ENCODE data around the gene IQCM. TPM values are rescaled to one million over a fixed set of nuclear protein-coding genes. Genes with fewer than 3 reads are reported as not detected.

IQCM gene
- total RNA-seq, 1 experiment from 2014 or later: not detected

- H3K36me3 ChIP-seq (ENCODE audit: control insufficient read depth, insufficient read depth, low read length): no peaks in the 10 kb centered on the region
- 0 out of 2 replicates have a peak, but pooled peaks cover 5% of the 10 kb centered on the region for H3K9me3 ChIP-seq
- intact Hi-C loops (cut with micrococcal nuclease; ENCODE audit: unreplicated experiment): no loop called here
- Mint-ChIP-seq H3K27me3 (ENCODE audit: insufficient read depth, unreplicated experiment) (peaks cover 3% of the 10 kb centered on the region), H3K4me3 (ENCODE audit: unreplicated experiment) (no peak overlapping the region), H3K36me3 (ENCODE audit: insufficient read depth, unreplicated experiment) (no peaks in the 10 kb centered on the region), H3K4me1 (ENCODE audit: low read depth, unreplicated experiment) (no peaks in the 10 kb centered on the region), H3K9me3 (ENCODE audit: unreplicated experiment) (no peaks in the 10 kb centered on the region), H3K27ac (ENCODE audit: unreplicated experiment) (no peak overlapping the region)
- ChIA-PET POLR2A (no interaction called here), CTCF (no interaction called here)
- no peak for TF ChIP-seq CTCF (IDR thresholded peaks at IDR 0.05; ENCODE audit: insufficient read depth in 1 of 2, low read depth in 1 of 2, low read length in 1 of 2, severe bottlenecking in 1 of 2, unreplicated experiment in 1 of 2)
- no TSS peak for BruUV-seq (replicated peaks)
- H3K4me1 ChIP-seq: no peaks in the 10 kb centered on the region
- H3K27me3 ChIP-seq (replicated peaks; ENCODE audit: control insufficient read depth, insufficient read depth, low read length): no peaks in the 10 kb centered on the region
- H3K4me3 ChIP-seq (ENCODE audit: low read depth, low read length): no peak overlapping the region
- DNase-seq: no peak
Measured at GRCh38 chr4:149799546-149799945, 16.1 kb downstream of the IQCM start.

GRCh38 chr4:149796381-149796780 is 19.3 kb downstream of the IQCM start:
- no peak for DNase-seq
- Histone ChIP-seq H3K4me1 (no peaks in the 10 kb centered on the region), H3K27me3 (replicated peaks; ENCODE audit: control insufficient read depth, insufficient read depth, low read length) (no peaks in the 10 kb centered on the region), H3K4me3 (ENCODE audit: low read depth, low read length) (no peak overlapping the region), H3K9me3 (no peaks in the 10 kb centered on the region), H3K36me3 (ENCODE audit: control insufficient read depth, insufficient read depth, low read length) (no peaks in the 10 kb centered on the region)
- intact Hi-C loops (cut with micrococcal nuclease; ENCODE audit: unreplicated experiment): no loop called here
- Mint-ChIP-seq H3K27ac (ENCODE audit: unreplicated experiment) (no peak overlapping the region), H3K4me1 (ENCODE audit: low read depth, unreplicated experiment) (no peaks in the 10 kb centered on the region), H3K27me3 (ENCODE audit: insufficient read depth, unreplicated experiment) (peaks cover 6% of the 10 kb centered on the region), H3K9me3 (ENCODE audit: unreplicated experiment) (no peaks in the 10 kb centered on the region), H3K36me3 (ENCODE audit: insufficient read depth, unreplicated experiment) (no peaks in the 10 kb centered on the region), H3K4me3 (ENCODE audit: unreplicated experiment) (no peak overlapping the region)
- TF ChIP-seq CTCF (IDR thresholded peaks at IDR 0.05; ENCODE audit: insufficient read depth in 1 of 2, low read depth in 1 of 2, low read length in 1 of 2, severe bottlenecking in 1 of 2, unreplicated experiment in 1 of 2): no peak
- no TSS peak for BruUV-seq (replicated peaks)
- POLR2A ChIA-PET: no interaction called here
- CTCF ChIA-PET: no interaction called here

- no peak overlapping the region for H3K27ac Mint-ChIP-seq (ENCODE audit: unreplicated experiment)
- intact Hi-C loops (cut with micrococcal nuclease; ENCODE audit: unreplicated experiment): no loop called here
- no peak for TF ChIP-seq CTCF (IDR thresholded peaks at IDR 0.05; ENCODE audit: insufficient read depth in 1 of 2, low read depth in 1 of 2, low read length in 1 of 2, severe bottlenecking in 1 of 2, unreplicated experiment in 1 of 2)
Measured at GRCh38 chr4:149795256-149795655, 20.4 kb downstream of the IQCM start.

More at GRCh38 chr4:149795256-149795655, 20.4 kb downstream of the IQCM start:
- Mint-ChIP-seq H3K9me3 (ENCODE audit: unreplicated experiment) (no peaks in the 10 kb centered on the region), H3K36me3 (ENCODE audit: insufficient read depth, unreplicated experiment) (no peaks in the 10 kb centered on the region), H3K4me1 (ENCODE audit: low read depth, unreplicated experiment) (no peaks in the 10 kb centered on the region), H3K4me3 (ENCODE audit: unreplicated experiment) (no peak overlapping the region), H3K27me3 (ENCODE audit: insufficient read depth, unreplicated experiment) (peaks cover 6% of the 10 kb centered on the region)
- Histone ChIP-seq H3K36me3 (ENCODE audit: control insufficient read depth, insufficient read depth, low read length) (no peaks in the 10 kb centered on the region), H3K4me3 (ENCODE audit: low read depth, low read length) (no peak overlapping the region), H3K27me3 (replicated peaks; ENCODE audit: control insufficient read depth, insufficient read depth, low read length) (no peaks in the 10 kb centered on the region), H3K4me1 (no peaks in the 10 kb centered on the region), H3K9me3 (no peaks in the 10 kb centered on the region)
- CTCF ChIA-PET: no interaction called here
- DNase-seq: no peak
- BruUV-seq (replicated peaks): no TSS peak
- POLR2A ChIA-PET: no interaction called here

Data from Caco-2 (cell line).